ENCODE results near the gene ST8SIA3.
"Not testable (repeated sequence)": the region's sequence is repeated elsewhere in the genome, so short reads cannot be mapped to it uniquely, and the experiment has no call there.

ST8SIA3 gene

DNA sequence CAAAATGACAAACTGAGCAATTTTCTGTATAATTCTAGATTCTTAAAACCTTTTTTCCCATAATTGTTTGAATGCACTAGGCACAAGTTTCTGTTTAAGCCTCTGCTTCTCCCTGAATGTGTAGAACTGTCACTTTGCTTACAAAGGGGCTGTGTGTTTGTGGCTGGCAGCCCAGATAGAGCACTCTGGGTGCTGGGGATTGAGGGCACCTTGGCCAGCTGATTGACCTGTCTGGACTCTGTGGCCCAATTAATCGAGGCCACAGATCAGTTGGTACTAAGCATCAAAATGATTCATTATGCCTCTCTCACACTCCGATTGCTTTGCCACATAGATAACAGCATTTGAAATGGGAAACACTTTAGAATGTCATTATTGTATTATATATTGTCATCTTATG, 12.1 kb downstream of the ST8SIA3 start:
- DNase-seq (ENCODE audit: low read depth in 2 of 2): no peak

DNA sequence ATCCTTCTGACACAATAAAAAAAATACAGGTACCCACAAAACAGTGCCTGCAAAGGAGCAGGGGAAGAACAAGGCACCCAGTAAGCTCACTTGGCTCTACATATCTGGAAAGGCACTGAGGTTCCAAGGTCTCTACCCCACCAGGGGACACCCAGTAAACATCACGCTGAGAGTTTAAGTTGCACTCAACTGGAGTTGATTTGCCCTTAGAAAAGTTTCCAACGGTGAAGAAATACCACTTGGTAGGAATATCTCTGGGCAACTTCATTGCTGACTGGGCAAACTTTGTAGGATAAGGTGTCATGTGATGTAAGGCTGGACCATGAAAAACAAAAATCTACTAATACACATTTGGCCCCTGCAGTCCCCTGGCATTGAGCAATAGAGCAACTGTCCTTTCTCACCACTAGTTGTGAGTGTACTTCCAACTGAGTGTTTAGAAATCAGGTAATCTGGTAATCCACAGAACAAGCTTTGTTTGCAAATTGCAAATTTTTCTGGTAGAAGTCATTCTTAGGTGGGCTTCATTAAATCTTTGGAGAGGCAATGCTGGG, 14.2 kb downstream of the ST8SIA3 start:
- DNase-seq (ENCODE audit: low read depth in 2 of 2): no peak

DNA sequence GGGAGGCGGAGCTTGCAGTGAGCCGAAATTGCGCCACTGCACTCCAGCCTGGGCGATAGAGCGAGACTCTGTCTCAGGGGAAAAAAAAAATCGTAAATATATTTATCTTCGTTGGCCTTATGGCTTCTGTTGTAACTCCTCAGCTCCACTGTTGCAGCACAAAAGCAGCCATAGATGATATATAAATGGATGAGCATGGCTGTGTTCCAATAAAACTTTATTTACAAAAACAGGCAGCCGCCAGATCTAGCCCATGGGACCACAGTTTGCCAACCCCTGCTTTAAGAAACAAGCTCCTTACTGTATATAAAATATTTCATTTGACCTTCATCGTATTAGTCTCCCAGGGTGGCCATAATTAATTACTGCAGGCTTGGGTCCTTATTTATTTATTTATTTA, 20.1 kb downstream of the ST8SIA3 start:
- no peak for DNase-seq (ENCODE audit: low read depth in 2 of 2)

DNA sequence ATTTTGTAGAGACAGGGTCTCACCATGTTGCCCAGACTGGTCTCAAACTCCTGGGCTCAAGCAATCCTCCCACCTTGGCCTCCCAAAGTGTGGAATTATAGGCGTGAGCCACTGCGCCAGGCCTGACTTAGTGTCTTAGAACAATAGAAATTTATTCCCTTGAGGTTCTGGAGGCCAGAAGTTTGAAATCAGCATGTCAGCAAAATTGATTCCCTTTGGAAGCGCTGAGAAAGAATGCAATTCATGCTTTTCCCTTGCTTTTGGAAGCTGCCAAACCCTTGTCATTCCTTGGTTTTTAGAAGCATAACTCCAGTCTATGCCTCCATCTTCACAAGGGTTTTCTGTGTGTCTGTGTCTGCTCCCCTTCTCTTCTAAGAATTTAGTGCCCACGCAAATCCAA, 20.7 kb downstream of the ST8SIA3 start:
- DNase-seq (ENCODE audit: low read depth in 2 of 2): no peak

GRCh38 chr18:57376503-57376902, 24.1 kb downstream of the ST8SIA3 start:
- DNase-seq (ENCODE audit: low read depth in 2 of 2): no peak

DNA sequence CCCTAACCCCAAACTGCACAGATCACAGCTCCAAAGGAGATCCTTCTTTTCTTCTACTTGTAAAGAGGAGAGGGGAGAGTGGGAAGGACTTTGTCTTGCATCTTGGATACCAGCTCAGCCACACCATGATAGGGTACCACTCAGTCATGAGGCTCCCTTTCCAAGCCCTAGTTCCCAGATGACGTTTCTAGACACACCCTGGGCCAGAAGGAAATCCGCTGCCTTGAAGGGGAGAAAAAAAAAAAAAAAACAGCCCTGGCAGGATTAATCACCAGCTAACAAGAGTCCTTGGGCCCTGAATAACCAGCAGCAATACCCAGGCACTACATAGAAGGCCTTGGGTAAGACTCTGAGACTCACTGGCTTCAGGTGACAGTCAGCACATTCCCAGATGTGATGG, 36.9 kb downstream of the ST8SIA3 start:
- no peak for DNase-seq (ENCODE audit: low read depth in 2 of 2)

DNA sequence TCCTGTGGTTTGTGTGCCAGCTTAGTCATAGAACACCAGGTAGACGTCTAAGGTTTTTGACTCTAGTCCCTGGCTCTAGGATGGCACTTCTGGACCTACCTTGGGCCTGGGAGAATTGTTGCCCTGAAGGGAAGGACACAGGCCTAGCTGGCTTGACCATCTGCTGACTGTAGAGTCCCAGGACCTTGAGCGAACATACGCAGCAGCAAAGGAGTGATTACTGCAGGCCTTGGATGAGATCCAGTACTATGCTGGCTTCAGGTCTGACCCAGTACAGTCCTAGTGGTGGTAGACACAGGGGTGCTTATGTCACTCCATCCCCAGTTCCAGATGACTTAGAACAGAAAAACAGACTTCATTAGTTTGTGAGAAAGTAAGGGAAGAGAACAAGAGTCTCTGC, 37.7 kb downstream of the ST8SIA3 start:
- DNase-seq (ENCODE audit: low read depth in 2 of 2): no peak

DNA sequence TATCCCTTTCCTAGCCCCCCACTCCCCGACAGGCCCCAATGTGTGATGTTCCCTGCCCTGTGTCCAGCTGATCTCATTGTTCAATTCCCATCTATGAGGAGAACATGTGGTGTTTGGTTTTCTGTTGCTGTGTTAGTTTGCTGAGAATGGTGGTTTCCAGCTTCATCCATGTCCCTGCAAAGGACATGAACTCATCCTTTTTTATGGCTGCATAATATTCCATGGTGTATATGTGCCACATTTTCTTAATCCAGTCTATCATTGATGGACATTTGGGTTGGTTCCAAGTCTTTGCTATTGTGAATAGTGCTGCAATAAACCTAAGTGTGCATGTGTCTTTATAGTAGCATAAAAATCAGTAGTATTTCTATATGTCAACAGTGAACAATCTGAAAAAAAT, 42.4 kb downstream of the ST8SIA3 start:
- DNase-seq (ENCODE audit: low read depth in 2 of 2): not testable (repeated sequence)

DNA sequence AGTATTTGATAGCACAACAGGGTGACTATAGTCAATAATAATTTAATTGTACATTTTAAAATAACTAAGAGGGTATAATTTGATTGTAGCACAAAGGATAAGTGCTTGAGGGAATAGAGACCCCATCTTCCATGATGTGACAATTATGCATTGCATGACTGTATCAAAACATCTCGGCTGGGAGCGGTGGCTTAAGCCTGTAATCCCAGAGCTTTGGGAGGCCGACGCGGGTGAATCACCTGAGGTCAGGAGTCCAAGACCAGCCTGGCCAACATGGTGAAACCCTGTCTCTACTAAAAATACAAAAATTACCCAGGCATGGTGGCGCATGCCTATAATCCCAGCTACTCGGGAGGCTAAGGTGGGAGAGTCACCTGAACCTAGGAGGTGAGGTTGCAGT, 44.5 kb downstream of the ST8SIA3 start:
- not testable (repeated sequence) for DNase-seq (ENCODE audit: low read depth in 2 of 2)

- peak; percentile 1 for DNase-seq (ENCODE audit: low read depth in 2 of 2)
These were observed 45.2 kb downstream of the ST8SIA3 start for GRCh38 chr18:57397440-57398132.

- DNase-seq (ENCODE audit: low read depth in 2 of 2): no peak
These were observed 52.0 kb downstream of the ST8SIA3 start for GRCh38 chr18:57404345-57404744.

- DNase-seq (ENCODE audit: low read depth in 2 of 2): no peak
These were observed 57.3 kb downstream of the ST8SIA3 start for GRCh38 chr18:57409650-57410049.

DNA sequence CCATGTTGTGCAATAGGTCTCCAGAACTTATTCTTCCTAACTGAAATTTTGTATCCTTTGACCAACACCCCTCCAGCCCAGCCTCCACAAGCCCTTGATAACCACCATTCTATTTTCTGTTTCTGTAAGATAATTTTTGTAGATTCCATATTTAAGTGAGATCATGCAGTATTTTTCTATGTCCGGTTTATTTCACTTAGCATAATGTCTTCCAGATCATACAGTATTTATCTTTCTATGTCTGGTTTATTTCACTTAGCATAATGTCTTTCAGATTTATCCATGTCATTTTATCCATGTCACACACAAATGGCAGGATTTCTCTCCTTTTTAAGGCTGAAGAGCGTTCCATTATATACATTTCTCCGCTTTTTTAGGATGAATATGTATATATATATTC, 58.4 kb downstream of the ST8SIA3 start:
- no peak for DNase-seq (ENCODE audit: low read depth in 2 of 2)

DNA sequence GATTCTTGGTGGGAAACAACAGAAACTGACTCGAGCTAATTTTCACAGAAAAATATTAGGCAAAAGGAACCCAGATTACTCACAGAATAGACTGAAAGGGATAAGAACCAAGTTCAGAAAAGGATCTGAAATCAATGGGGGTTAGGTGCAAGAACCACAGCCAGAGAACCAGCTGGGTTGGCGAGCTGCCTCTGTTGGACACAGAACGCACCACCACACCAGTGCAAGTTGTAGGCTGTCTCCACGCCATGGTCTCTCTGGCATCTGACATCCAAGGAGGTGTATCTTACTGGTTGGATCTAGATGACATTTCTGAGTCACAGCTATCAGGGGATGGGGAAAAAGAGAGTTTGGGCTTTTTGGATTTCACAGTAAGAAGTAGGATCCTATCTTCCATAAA, 64.2 kb downstream of the ST8SIA3 start:
- DNase-seq (ENCODE audit: low read depth in 2 of 2): no peak

Measured in fibroblast of skin of left quadriceps (primary cell).